A673 (cell line): ENCODE data around the gene AZIN2.

Source experiments
- EZH2 ChIP-seq: fragments of 200-600 bp; sonication (generic); IDR thresholded peaks from 2 replicates; pipeline ENCODE4 v1.6.1; 2017; ENCODE audit warnings: borderline replicate concordance, low read depth, mild to moderate bottlenecking, mixed read lengths, antibody characterized with exemption, low read length; ENCODE audit not compliant: poor library complexity, severe bottlenecking
- TF ChIP-seq, protein P1 (sequence below): fragments of 300-800, 200-600 bp; sonication (generic); conservative IDR thresholded peaks from 2 replicates; pipeline ENCODE4 v1.5.1; 2017; ENCODE audit warnings: low read depth, mild to moderate bottlenecking, antibody characterized with exemption, low read length, moderate library complexity, mixed read lengths

DNA sequence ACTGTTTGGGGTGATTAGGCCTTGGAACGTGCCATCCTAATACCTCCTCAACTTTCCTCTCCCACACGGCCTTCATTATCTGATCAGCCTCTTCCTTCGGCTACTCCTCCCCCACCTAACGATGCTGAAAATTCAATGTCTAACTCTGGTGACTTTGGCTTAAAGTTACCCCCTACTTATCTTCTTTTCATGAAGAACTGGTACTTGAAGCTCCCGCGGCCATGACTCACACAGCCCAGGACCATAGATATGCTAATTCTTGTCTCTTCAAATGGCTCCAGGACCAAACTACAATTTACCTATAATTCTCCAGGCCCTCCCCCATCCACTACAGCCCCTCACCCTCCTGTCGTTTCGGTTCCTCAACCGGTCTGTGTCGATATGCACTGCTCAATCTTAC lies 15.7 kb upstream of the AZIN2 start:
- TF ChIP-seq, protein P1, sequence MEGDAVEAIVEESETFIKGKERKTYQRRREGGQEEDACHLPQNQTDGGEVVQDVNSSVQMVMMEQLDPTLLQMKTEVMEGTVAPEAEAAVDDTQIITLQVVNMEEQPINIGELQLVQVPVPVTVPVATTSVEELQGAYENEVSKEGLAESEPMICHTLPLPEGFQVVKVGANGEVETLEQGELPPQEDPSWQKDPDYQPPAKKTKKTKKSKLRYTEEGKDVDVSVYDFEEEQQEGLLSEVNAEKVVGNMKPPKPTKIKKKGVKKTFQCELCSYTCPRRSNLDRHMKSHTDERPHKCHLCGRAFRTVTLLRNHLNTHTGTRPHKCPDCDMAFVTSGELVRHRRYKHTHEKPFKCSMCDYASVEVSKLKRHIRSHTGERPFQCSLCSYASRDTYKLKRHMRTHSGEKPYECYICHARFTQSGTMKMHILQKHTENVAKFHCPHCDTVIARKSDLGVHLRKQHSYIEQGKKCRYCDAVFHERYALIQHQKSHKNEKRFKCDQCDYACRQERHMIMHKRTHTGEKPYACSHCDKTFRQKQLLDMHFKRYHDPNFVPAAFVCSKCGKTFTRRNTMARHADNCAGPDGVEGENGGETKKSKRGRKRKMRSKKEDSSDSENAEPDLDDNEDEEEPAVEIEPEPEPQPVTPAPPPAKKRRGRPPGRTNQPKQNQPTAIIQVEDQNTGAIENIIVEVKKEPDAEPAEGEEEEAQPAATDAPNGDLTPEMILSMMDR, result no peak
- no peak for TF ChIP-seq EZH2
